DMS 273 treated with DMSO at 0.1 percent for 48 hours (cell line): ENCODE measurements around the gene GALK2.

Source experiments
- DNase-seq: peaks from one replicate; lab custom pipeline; 2025; lab: John Stamatoyannopoulos, UW

GALK2 gene

DNA sequence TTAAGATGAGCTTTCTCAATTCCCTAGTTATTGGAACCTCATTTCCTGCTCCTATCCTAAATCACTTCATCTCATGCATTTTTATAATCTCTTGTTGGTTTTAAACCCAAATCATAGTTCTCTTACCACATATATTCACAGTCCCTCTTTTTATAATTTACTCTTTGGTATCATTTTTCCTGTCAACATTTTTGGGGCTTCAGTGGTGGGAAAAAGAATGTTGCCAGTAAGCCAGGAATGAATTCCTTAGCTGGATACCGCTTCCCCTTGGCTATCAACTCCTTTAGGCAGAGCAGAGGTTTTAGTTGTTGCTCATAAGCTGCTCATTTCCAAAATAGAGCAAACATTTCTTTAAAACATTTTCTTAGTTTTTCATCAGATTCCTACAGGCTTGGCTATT lies 112.3 kb downstream of the GALK2 start:
- DNase-seq: no peak

DNA sequence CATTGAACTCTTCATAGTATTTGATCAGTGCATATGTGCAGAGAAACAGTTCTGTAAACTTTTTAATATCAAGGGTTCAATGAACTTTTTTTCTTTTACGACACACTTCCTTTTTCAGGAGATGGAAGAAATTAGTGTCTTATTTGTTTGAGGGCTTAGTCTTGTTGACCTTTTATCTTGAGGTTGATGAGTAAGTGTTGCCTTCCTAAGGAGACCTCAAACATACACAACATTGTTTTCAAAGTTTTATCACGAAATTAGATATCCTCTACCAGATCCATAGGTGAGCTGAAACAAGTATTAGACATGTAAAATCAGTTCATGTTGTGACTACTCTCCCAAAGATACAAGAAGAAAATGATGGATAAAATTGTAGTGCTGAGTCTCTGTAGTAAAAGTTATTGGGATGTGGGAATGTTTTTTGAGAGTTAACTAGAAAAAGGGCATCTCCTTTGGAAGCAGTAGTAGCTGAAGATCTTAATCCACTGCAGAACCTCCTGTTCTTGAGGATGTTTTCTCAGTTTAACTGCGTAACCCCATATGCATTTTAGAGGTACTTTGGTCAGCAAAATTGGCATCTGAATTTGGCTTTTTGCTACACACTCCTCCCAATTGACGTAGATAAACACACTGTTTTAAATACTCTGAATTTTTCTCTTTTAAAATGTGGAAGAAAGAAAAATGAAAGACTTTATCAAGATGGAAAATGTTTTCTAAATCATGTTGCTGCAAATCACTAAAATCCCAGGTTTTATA lies 116.8 kb downstream of the GALK2 start:
- no peak for DNase-seq

DNA sequence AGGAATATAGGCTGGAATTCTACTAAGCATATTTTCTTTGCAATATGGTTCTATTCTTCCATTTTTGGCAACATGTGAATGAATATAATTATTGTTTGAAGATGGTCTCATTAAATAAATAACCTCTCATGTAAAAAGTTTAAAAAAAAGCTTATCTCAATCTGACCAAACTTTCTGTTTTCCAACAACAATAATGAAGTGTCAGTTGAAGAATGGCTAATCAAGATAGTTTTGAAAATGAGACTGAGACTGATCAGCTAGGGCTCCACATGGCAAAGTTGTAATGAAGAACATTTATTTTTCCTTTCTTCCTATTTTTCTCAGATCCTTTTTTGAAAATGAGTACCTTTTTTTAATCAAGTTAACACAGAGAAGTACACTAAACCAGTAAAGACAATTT lies 117.4 kb downstream of the GALK2 start:
- DNase-seq: no peak

DNA sequence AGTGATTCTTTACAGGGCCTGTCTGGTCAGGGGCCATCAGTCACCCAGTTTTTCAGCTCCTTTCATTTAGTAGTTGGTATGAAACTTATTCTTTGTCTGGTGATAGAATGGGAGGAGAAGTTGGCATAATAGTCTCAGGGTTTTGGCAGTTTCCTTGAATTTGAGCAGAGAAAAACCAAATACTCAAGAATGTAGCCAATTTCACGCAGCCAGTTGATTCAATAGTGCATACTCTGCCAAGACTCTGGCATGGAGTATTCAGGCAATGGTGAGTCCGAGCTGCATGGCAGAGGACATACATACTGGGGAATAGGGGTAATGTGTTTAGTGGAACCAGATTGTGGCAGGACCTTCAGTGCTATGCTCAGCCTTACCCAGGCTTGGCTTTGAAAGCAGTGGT lies 118.3 kb downstream of the GALK2 start:
- no peak for DNase-seq

DNA sequence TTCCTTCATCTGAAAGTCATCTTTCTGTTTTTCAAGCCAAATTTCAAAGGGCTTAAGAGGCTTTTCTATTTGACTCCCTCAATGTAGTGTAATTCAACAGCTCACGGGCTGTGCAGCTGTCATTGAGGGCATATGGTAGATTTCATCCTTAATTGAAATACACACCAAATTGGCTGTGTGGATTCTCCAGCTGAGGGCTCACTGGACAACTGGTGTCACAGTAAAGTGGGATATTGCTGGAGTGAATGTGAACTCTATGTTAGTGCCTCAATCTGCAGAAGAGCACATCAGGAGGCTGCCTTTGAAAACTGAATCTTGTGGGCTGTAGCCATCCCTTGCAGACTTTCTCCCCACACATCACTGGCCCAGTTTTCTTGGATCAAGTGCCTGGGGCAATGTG lies 120.1 kb downstream of the GALK2 start:
- DNase-seq: no peak

DNA sequence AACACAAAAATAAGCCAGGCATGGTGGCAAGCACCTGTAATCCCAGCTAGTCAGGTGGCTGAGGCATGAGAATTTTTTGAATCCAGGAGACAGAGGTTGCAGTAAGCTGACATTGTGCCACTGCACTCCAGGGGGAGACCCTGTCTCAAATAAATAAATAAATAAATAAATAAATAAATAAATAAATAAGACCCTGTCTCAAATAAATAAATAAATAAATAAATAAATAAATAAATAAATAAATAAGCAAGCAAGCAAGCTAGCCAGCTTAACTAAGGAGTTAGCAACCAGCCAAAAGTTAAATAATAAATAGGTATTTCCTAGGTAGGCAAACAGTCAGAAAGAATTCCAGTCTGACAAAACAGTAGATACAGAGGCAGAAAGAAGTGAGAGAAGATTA lies 123.9 kb downstream of the GALK2 start:
- no peak for DNase-seq

DNA sequence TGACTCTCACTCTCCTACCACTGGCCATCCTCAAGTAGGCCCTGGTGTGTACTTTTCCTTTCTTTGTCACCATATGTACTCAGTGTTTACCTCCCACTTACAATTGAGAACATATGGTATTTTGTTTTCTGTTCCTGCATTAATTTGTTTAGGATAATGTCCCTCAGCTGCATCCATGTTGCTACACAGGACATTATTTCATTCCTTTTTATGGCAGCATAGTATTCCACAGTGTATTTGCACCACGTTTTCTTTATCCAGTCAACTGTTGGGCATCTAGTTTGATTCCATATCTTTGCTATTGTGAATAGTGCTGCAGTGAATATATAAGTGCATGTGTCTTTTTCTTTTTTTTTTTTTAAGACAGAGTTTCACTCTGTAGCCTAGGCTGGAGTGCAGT lies 126.2 kb downstream of the GALK2 start:
- DNase-seq: no peak

DNA sequence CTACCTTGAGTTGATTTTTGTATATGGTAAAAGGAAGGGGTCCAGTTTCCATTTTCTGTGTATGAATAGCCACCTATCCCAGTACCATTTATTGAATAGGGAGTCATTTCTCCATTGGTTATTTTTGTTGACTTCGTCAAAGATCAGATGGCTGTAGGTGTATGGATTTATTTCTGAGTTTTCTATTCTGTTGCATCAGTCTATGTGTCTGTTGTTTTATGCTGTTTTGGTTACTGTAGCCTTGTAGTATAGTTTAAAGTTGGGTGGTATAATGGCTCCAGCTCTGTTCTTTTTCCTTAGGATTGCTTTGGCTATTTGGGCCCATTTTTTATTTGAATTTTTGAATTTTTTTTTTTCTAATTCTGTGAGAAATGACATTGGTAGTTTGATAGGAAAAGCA lies 127.5 kb downstream of the GALK2 start:
- no peak for DNase-seq

DNA sequence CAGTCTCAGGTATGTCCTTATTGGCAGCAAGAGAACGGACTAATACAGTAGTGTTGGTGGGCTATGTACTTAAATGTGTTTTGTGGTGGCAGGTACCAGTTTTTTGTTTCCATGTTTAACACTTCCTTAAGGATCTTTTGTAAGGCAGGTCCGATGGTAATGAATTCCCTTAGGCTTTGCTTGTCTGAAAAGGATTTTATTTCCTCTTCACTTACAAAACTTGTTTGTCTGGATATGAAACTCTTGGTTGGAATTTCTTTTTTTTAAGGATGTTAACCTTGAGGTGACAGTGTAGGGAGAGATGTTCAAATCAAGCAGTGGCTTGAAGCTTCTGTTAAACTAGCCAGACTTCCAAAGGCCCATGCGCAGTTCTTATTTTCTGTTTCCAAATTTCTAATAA lies 130.8 kb downstream of the GALK2 start:
- no peak for DNase-seq

DNA sequence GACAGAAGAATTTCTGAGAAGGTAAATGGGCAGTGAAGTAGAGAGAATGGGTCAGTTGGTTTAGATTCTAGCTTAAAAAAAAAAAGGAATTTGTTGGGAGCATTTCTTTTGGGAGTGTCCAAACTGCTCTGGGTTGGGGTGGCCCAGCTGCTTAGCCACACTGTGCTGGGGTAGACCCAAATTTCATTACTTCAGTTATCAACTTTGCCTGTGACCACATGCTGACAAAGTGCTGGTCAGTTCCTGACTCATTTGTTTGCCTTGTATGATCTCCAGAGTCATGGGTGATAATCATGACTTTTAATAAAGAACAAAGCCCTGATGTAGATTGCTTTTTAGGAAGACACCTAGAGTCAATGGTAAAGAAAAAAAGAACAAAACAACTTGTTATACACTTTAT lies 131.5 kb downstream of the GALK2 start:
- DNase-seq: no peak

DNA sequence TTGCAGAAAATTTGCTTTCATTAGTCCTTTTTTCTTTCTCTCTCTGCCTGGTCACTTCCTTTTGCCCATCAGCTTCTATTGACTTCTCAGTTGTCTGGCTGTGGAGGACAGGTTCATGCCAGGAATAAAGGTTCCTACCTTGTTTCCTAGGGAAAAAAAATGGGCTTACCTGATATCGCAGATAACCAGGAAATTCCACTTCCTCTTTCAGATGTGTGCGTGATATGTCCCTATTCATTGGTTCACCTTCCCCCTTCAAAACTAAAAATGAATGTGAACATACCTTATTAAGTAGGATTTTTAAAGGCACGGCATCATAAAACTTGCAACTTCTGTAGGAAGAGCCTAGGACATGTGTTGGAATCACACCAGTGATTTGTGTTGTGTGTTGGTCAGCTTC lies 133.0 kb downstream of the GALK2 start:
- DNase-seq: no peak

DNA sequence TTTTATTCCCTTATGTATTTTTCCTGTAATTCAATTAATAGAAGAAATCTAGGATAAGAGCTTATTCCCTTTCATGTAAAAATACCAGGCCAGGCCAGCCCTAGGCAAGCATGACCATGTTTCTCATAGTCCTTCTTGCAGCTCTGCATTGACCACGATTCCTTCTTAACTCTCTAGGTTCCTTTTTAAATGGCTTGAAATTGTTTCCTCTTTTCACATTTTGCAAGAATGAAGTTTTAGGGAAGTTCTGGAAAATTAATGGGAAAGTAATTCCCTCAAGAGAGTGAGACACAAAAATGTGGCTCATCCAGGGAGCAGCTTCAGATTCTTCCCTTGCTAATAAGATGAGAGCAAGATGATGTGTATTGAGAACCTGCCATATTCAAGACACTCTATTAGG lies 136.5 kb downstream of the GALK2 start:
- DNase-seq: no peak

DNA sequence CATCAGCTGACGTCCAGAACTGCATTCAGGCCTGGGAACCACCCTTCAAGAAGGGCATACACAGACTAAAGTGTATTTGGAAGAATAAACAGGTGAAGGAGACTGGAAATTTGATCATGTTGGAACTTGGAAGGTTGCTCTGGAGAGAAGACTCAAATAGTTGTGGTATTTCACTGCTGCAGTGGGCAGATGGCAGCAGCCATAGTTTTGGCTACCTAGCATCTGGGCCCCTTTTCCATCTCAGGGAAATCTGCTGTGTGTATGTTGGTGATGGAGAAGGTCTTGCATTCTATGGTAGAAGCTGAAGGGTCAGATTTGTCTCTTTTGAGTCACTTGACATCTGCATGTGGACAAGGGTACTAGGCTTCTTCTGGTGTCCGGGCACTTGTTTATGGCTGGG lies 138.6 kb downstream of the GALK2 start:
- DNase-seq: peak; percentile 16

DNA sequence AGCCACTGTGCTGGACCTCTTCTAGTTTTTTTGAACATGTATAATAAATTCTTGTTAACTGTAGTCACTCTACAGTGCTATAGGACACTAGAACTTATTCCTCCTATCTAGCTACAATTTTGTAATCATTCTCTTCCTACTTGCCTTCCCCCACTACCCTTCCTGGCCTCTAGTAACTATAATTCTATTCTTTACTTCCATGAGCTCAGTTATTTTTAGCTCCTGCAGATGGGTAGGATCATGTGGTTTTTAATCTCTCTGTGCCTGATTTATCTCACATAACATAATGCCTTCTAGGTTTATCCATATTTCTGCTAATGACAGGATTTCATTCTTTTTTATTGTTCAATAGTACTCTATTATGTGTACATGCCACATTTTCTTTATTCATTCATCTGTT lies 139.8 kb downstream of the GALK2 start:
- no peak for DNase-seq

DNA sequence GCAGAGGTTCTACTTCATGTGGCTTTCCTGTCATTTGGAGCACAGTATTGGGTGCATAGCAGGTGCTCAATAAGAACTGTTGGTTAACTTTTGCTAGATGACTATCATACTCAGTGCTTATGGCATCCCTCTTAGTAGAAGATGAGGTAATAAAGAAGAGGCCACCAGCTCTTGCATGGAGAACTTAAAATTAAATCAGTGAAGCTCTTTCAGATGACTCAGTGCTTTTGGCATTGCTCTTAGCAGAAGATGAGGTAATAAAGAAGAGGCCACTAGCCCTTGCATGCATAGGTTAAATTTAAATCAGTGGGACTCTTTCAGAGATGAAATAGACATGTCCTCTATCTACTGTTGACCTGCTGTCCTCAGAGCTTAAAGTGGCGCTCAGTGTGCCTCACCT lies 143.6 kb downstream of the GALK2 start:
- no peak for DNase-seq

DNA sequence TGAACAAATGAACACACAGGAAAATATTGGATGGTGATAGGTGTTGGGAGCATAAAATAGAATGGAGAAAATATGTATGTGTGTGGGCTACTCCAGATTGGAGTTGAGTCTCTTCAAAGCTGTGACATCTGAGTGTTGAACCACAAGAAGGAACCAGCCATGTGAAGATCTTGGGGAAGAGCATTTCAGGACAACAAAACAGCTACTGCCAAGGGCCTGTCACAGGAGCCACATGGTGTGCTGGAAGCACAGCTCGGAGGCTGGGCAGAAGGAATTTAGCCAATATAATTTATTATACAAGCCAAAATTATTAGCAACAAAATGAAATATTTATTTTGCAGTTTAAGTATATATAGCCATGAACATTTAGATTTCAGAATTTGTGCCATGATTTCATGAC lies 144.7 kb downstream of the GALK2 start:
- no peak for DNase-seq

DNA sequence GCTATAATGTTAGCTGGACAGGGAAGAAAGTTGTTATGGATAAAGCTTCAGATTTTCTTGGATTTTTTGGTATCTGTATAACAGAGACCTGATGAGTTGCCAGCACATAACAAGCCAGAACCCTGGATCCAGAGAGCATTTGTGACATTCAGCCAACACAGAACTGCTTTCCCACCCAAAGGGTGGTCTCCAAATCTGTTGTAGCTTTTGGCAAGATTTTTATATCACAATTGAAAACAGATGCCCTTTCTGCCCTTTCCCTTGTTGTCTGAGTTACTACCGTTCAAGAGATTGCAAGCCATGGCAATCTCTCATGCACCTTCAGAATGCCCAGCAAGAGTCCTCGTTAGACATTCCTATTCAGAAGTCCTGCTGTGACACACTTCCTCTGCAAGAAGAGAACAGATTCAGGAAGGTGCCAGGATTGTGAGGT lies 145.4 kb downstream of the GALK2 start:
- DNase-seq: no peak

DNA sequence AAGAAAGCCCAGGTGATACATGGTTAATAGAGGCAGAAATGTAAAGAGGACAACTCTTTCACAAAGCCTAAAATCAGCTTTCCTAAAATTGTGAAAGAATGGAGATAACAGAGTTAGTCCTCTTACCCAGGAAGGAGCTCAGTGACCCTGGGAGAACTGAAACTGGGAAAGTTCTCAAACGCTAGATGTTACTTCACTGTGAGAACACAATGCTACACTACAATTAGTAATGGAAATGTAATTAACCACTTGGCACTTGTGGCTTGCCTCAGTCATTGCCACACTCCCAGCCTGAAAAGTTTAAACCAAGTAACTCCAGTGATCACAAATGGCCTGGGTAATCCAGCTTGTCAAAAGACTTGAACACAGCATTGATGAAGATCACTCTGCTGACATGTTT lies 150.3 kb downstream of the GALK2 start:
- DNase-seq: no peak

DNA sequence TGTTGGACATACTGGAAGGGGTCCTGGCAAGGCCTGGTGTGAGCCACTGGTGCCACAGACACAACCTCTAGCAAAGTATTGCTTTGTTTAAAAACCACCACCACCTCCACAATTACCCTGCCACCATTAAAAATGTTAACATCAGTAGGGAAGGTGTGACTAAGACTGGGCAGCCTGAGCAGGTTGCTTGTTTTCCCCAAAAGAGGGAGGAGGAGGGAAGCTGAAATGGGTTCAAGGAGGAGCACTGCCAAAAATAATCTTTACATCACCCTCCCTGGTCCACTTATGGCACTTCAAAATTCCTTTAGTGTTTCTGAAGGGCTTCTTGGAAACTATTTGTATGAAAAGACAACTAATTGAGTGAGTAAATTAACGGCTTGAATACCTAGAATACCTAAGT lies 153.2 kb downstream of the GALK2 start:
- DNase-seq: no peak

DNA sequence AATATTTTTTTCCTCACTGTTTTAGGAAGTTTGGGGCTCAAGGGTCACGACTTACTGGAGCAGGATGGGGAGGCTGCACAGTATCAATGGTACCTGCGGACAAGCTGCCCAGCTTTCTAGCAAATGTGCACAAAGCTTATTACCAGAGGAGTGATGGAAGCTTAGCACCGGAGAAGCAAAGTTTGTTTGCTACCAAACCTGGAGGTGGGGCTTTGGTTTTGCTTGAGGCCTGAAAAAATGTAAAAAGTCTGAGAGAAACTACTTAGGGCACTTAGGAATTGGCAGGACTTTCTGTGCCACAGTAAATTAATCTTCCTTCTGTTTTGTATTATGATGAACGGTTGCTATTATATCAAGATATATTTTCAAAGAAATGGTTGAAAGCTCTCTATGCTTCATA lies 157.9 kb downstream of the GALK2 start:
- no peak for DNase-seq

DNA sequence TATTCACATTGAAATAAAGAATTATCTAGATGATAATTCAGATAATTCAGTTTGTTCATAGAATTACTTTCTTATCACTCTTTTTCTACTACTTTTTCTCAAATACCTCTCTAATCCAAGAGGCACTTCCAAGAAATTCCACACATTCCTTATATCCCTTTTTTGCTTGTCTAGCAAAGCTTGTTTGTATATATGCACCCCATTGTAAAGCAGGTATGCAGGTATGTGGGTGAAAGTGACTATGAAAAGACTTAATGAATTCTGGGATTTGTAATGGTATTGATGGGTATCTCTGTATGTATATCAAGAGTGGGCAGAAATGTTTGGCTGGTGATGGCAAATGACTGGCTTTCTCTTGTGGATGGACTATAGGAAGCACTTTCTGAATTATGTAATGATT lies 158.9 kb downstream of the GALK2 start:
- no peak for DNase-seq

DNA sequence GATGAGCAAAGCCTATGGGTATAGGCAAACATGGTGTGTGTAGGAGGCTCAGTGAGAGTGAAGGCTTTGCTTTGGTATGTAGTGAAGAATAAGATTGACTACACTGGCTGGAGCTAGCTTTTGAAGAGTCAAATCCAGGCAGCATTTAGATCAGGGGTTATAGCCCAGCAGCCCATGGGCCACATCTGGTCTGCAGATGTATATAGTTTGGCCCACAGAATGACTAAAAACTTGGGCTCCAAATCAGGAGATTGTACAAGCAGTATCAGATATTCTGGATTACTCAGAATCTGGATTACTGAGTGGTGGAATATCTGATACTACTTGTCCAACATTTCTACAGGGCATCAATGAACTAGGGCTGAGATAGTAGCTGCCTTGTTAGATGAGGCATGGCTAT lies 160.1 kb downstream of the GALK2 start:
- no peak for DNase-seq

DNA sequence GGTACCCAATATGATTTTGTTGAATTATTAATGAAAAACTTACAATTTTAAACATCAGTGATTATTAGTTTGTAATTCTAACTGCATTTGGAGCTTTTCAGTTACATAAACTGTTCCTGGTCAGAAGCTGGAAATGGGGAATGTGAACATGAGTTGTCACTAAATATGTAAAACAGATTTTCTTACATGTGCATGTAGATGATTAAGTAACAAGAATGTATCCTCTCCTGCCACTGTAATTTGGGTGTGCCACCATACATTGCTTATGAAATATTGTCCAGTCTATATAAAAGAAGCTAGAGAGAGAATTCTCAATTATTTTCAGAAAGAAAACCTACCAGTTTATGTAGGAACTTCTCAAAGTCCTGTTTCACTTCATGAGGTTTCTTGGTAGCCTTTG lies 161.4 kb downstream of the GALK2 start:
- no peak for DNase-seq

DNA sequence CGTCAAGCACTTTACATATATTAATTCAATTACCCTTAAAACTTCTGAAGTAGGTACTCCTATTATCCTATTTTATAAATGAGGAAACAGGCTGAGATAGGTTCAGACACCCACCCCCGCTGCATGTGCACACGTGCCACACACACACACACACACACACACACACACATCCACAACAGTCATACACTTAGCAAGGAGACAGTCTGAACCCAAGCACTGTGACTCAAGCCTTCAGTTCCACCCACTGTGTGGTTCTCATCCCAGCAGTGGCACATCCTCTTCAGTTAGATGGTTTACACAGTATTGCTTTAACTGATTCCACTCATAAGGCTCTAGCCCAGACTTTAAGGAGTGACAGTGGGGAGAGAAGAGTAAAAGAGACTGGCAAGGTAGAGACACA lies 161.9 kb downstream of the GALK2 start:
- no peak for DNase-seq

DNA sequence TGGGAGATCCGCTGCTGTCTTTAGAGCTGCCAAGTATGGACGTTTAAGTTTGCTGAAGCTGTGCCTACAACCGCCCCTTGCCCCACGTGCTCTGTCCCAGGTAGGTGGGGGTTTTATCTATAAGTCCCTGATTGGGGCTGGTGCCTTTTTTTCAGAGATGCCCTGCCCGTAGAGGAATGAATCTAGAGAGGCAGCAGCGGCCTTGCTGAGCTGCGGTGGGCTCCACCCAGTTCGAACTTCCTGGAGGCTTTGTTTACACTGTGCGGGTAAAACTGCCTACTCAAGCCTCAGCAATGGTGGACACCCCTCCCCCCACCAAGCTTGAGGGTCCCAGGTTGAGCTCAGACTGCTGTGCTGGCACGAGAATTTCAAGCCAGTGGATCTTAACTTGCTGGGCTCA lies 169.6 kb downstream of the GALK2 start:
- DNase-seq: no peak
